ENCODE measurements around the gene GORASP2.

GORASP2 gene

DNA sequence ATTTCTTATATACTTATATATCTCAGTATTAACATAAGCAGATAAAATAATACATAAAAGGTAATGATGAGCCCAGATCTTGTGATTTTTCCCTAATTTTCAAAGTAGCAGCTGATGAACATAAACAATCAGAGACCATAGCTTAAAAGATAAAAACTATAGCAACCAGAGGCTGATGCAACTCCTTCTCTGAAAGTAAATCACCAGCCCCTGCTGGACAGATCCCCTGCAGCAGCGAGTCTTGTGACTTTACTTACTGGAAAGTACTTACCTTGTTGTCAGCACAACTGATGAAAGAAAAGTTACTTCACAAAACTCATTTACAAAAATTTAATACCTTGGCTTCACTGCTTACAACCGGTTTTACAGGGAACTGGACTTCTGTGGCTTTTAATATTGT is 67.3 kb downstream of the GORASP2 start:
- DNase-seq (ENCODE audit: low read depth in 3 of 3), result no peak

- no peak for DNase-seq (ENCODE audit: low read depth in 3 of 3)
Observed at GRCh38 chr2:170997893-170998597, 69.0 kb downstream of the GORASP2 start.

DNA sequence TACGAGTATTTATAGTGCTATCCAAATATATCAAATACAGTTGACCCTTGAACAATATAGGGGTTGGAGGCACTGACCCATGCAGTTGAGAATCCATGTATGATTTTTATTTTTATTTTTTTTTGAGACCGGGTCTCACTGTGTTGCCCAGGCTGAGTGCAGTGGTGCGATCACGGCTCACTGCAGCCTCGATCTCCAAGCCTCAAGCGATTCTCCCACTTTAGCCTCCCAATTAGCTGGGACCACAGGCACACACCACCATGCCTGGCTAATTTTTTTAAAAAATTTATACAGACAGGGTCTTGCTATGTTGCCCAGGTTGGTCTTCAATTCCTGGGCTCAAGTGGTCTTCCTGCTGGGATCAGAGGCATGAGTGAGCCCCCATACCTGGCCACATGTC is 70.6 kb downstream of the GORASP2 start:
- DNase-seq (ENCODE audit: low read depth in 3 of 3), result no peak

GRCh38 chr2:171004363-171004762 is 75.3 kb downstream of the GORASP2 start:
- no peak for DNase-seq (ENCODE audit: low read depth in 3 of 3)

- DNase-seq (ENCODE audit: low read depth in 3 of 3), result no peak
Observed at GRCh38 chr2:171004833-171005232, 75.8 kb downstream of the GORASP2 start.

GRCh38 chr2:171008550-171009205 is 79.6 kb downstream of the GORASP2 start:
- DNase-seq (ENCODE audit: low read depth in 3 of 3), result no peak

DNA sequence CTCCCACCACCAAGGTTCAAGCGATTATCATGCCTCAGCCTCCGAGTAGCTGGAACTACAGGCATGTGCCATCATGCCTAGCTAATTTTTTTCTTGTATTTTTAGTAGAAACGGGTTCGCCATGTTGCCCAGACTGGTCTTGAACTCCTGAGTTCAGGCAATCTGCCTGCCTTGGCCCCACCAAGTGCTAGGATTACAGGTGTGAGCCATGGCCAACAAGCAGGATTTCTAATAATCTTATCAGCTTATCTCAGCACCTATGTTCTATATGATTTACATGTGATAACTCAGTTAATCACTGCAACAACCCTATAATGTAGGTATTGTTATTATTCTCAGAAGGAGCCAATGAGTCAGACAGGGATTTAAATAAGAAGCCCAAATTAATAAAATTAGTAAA is 80.3 kb downstream of the GORASP2 start:
- DNase-seq (ENCODE audit: low read depth in 3 of 3), result no peak

DNA sequence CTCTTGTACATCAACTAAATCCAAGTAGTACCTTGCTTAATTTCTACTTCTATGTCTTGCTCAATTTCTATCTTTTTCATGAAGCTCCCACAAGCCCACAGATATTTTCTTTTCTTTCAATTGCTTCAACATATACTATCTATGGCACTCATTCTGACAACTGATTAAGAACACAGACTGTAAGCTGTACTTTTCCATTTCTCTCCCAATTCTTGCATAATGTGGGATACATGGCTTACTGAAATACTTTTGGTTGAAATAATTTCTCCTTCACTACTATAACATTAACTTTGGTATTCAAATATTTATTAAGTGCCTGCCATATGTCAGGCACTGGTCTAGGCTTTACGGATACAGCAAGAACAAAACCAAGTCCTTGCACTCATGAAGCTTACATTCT is 84.8 kb downstream of the GORASP2 start:
- no peak for DNase-seq (ENCODE audit: low read depth in 3 of 3)

DNA sequence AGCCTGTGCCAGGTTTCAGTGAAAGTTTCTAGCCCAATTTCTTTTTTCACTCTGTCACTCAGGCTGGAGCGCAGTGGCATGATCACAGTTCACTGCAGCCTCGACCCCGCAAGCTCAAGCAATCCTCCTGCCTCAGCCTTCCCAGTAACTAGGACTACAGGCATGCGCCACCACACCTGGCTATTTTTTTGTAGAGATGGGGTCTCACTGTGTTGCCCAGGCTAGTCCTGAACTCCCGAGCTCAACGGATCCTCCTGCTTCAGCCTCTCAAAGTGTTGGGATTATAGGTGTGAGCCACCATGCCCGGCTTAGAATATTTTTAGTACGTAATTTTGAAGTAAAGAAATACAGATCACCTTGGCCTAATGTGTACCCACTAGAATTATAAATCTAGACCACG is 87.1 kb downstream of the GORASP2 start:
- no peak for DNase-seq (ENCODE audit: low read depth in 3 of 3)

Measured in stimulated activated CD4-positive, alpha-beta T cell treated with anti-CD3 and anti-CD28 coated beads, TNF-alpha, amount 100 ng/mL, for 24 hours (primary cell).